GM19463 (cell line): Measurements from ENCODE around the gene CABCOCO1.
A peak's percentile ranks its signal among the peaks of the same experiment; 100 is the strongest.

Experiments used
- ATAC-seq: cut with Tn5 transposase; IDR thresholded peaks from one replicate; pipeline ENCODE4 v1.9.1; 2021; ENCODE audit warnings: mild to moderate bottlenecking, moderate library complexity; ENCODE audit not compliant: unreplicated experiment

CABCOCO1 gene

DNA sequence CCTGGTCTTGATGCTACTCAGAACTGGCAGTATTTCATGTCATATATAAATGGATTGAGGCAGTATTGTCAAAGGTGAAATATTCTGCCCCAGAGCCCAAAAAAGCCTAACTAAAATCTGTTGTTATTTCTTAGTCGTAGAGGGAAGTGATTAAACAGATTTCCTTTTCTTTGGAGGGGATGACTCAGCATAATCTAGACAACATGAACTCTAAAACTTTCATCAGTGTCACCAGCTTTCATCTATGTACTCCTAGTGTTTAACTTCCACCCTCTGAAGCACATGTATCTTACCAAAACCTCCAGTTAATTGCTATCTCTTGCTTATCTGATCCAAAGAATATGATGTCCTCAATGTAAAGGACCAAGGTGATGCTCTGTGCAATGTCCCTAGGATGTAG, 141.7 kb downstream of the CABCOCO1 start:
- ATAC-seq: no peak

DNA sequence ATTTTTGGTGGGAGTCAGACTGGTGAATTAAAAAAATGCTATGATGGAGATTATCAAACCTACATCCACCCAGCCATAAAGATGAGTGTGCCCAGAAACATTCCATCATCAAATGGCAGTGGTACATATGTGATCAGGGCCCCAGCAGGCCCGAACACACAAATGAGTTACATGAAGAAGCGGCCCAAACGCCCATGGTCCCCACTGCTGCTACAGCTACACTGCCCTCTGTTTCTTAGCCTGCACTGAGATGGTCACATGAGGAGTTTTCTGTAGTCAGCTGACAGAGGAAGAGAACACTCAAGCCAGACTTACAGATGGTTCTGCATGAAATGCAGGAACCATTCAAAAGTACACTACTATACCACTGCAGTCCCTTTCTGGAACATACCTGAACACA, 142.4 kb downstream of the CABCOCO1 start:
- no peak for ATAC-seq

GRCh38 chr10:61810263-61810662, 147.5 kb downstream of the CABCOCO1 start:
- ATAC-seq: no peak

- peak; percentile 68 for ATAC-seq
These were observed 149.5 kb downstream of the CABCOCO1 start for GRCh38 chr10:61812052-61812721.

- no peak for ATAC-seq
These were observed 150.2 kb downstream of the CABCOCO1 start for GRCh38 chr10:61812920-61813319.

- no peak for ATAC-seq
These were observed 151.4 kb downstream of the CABCOCO1 start for GRCh38 chr10:61814160-61814559.

GRCh38 chr10:61815496-61815895, 152.8 kb downstream of the CABCOCO1 start:
- no peak for ATAC-seq
